Upper lobe of left lung (tissue), 6 donors: ENCODE results near the gene MRTFB. TPM values are rescaled to one million over a fixed set of nuclear protein-coding genes. Genes with fewer than 3 reads are reported as not detected.

Experiments
- ATAC-seq, 2 donors: fragments of 200-7000 bp; cut with Tn5 transposase; one replicate each; pipeline ENCODE4 v1.9.1; 2022; ENCODE audit warnings: mild to moderate bottlenecking in 2 of 2, moderate library complexity in 2 of 2; ENCODE audit not compliant: low FRiP score in 2 of 2
- DNase-seq, 2 donors: peaks; one replicate each; pipeline ENCODE4 v3.0.0-alpha.2; 2019 to 2020
- H3K27ac ChIP-seq, 4 donors: fragments of 200-600 bp; sonication (generic); one replicate each; pipeline ENCODE4 v1.5.1; 2016 to 2019
- H3K27me3 ChIP-seq, 4 donors: fragments of 200-600 bp; sonication (generic); one replicate each; pipeline ENCODE4 v1.5.1; 2017 to 2019
- H3K36me3 ChIP-seq, 4 donors: fragments of 200-600 bp; sonication (generic); one replicate each; pipeline ENCODE4 v1.5.1; 2016 to 2019
- H3K4me1 ChIP-seq, 4 donors: fragments of 200-600 bp; sonication (generic); one replicate each; pipeline ENCODE4 v1.5.1; 2018 to 2019
- H3K4me3 ChIP-seq, 4 donors: fragments of 200-600 bp; sonication (generic); one replicate each; pipeline ENCODE4 v1.5.1; 2017 to 2019; ENCODE audit warnings: mild to moderate bottlenecking in 2 of 4, moderate library complexity in 1 of 4
- H3K9me3 ChIP-seq, 4 donors: fragments of 200-600 bp; sonication (generic); one replicate each; pipeline ENCODE4 v1.5.1; 2018 to 2019
- EP300 ChIP-seq, 4 donors: sonication (generic); formaldehyde crosslinking; IDR thresholded peaks; one replicate each; pipeline ENCODE4 v1.5.1; 2017; ENCODE audit warnings: antibody characterized with exemption in 4 of 4, control low read depth in 2 of 4
- POLR2A ChIP-seq, 4 donors: fragments of 450-650 bp; IDR thresholded peaks; one replicate each; pipeline ENCODE4 v1.5.1; 2016 to 2017; ENCODE audit warnings: antibody characterized with exemption in 4 of 4, mild to moderate bottlenecking in 2 of 4
- POLR2AphosphoS5 ChIP-seq, 2 donors: sonication (generic); formaldehyde crosslinking; IDR thresholded peaks; one replicate each; pipeline ENCODE4 v1.5.1; 2017; ENCODE audit warnings: antibody characterized with exemption in 2 of 2
- WGBS, 2 donors: methylation state at CpG; one replicate each; pipeline ENCODE4 v1.1.5; 2017 to 2018; 5-methylcytosine and 5-hydroxymethylcytosine counted together
- total RNA-seq, 6 donors: library from RNA; depleted of rRNA in 4 of 6; stranded (reverse); fragments of >200 nt in 4 of 6; gene quantifications; one replicate each; pipeline versions ENCODE4 v1.1.0 to v1.2.1, GENCODE V29; 2016 to 2021
- TF ChIP-seq, protein P1 (sequence below), 6 experiments: fragments of 450-650 bp in 4 of 6; fragments of 200-600 bp in 2 of 6; sonication (generic) in 2 of 6; IDR thresholded peaks; one replicate each; pipeline ENCODE4 v1.5.1; 2016 to 2019; ENCODE audit warnings: antibody characterized with exemption in 6 of 6
- donor health status: DM: no; HTN: no; CAD: no; lungs with moderate emphysema.
- donor health status: DM: no; HTN: yes; CAD: no; lungs with severe emphysema.

MRTFB gene
- total RNA-seq, 6 donors from 2014 or later: 46.9 to 100 (median 66.7) TPM

DNA sequence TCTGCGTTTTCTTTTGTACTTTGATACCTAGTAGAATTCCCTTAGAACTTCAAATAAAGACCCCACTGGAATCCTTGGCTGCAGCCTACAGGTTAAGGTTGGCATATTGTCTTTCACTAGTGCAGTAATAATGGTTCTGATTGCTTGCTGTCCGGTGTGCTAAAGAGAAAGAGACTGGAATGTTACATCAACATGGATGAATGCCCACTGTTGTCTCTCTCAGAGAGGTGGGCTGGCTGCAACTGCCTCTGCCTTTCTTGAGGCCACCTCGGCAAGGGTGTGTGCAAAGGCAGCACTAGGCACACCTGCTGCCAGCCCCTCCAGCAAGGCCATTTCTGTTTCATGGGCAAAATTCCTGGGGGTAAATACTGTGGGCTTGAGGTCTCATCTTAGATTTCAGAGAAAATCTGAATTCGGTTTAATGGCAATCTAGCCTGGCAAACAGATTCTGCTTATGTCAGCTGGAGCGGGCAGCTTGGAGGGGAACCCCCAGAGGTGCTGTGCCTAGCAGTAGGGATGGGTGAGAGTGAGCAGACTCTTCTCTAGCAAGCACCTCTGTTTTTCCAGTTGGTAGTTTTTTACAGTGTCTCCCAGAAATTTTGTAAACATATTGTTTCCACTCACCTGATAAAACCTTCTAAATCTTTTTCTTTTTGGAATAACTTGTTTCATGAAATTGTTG lies 54.0 kb downstream of the MRTFB start:
- no peak for TF ChIP-seq EP300 (IDR thresholded peaks at IDR 0.05)
- TF ChIP-seq, protein P1, sequence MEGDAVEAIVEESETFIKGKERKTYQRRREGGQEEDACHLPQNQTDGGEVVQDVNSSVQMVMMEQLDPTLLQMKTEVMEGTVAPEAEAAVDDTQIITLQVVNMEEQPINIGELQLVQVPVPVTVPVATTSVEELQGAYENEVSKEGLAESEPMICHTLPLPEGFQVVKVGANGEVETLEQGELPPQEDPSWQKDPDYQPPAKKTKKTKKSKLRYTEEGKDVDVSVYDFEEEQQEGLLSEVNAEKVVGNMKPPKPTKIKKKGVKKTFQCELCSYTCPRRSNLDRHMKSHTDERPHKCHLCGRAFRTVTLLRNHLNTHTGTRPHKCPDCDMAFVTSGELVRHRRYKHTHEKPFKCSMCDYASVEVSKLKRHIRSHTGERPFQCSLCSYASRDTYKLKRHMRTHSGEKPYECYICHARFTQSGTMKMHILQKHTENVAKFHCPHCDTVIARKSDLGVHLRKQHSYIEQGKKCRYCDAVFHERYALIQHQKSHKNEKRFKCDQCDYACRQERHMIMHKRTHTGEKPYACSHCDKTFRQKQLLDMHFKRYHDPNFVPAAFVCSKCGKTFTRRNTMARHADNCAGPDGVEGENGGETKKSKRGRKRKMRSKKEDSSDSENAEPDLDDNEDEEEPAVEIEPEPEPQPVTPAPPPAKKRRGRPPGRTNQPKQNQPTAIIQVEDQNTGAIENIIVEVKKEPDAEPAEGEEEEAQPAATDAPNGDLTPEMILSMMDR (IDR thresholded peaks at IDR 0.05): no peak
- no peak for ATAC-seq
- 78 to 85% methylated on average over 5 of the region's 5 CpGs for WGBS, 2 donors

DNA sequence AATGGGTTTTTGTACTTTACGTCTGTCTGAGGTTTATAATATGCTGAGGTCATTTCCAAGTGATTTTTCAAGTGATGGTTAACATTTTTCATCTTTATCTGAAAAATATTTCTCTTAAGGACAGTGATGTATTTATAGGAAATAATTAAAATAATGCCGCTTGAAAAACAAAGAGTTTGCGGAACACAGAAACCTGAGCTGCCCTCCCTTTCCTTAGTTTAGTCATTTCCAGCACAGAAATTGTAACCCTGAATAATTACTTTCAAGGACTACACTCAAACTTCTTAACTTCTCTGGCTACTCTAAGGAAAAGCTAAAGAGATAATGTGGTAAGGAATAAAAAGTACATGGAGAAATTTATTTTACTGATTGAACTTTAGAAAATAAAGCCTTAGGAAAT lies 54.6 kb downstream of the MRTFB start:
- ATAC-seq (no peak), DNase-seq (no peak)
- no peak overlapping the region for H3K27ac ChIP-seq
- H3K27me3 ChIP-seq: no peaks in the 10 kb centered on the region
- peaks cover 0 to 24% (median 9%) of the 10 kb centered on the region in 4 donors for H3K4me1 ChIP-seq
- no peaks in the 10 kb centered on the region for H3K36me3 ChIP-seq
- WGBS, 2 donors: 60 to 70% methylated on average over 3 of the region's 3 CpGs
- no peak overlapping the region for H3K4me3 ChIP-seq
- TF ChIP-seq, protein P1 (IDR thresholded peaks at IDR 0.05): no peak
- no peak for TF ChIP-seq POLR2AphosphoS5 (IDR thresholded peaks at IDR 0.05)
- TF ChIP-seq EP300 (IDR thresholded peaks at IDR 0.05): no peak
- TF ChIP-seq POLR2A (IDR thresholded peaks at IDR 0.05): no peak
- no peaks in the 10 kb centered on the region for H3K9me3 ChIP-seq

More for the DNA sequence above, 54.0 kb downstream of the MRTFB start:
- Histone ChIP-seq H3K27me3 (no peaks in the 10 kb centered on the region), H3K27ac (no peak overlapping the region), H3K4me3 (no peak overlapping the region), H3K9me3 (no peaks in the 10 kb centered on the region), H3K36me3 (no peaks in the 10 kb centered on the region), H3K4me1 (peaks cover 0 to 28% (median 9%) of the 10 kb centered on the region in 4 donors)
- DNase-seq: no peak

GRCh38 chr16:14128097-14128496 lies 57.0 kb downstream of the MRTFB start:
- no peaks in the 10 kb centered on the region for H3K9me3 ChIP-seq
- H3K4me1 ChIP-seq: peaks cover 0 to 18% (median 13%) of the 10 kb centered on the region in 4 donors
- H3K4me3 ChIP-seq: no peak overlapping the region
- 87 to 91% methylated on average over 5 of the region's 5 CpGs for WGBS, 2 donors
- no peaks in the 10 kb centered on the region for H3K27me3 ChIP-seq
- H3K36me3 ChIP-seq: no peaks in the 10 kb centered on the region
- H3K27ac ChIP-seq: no peak overlapping the region
- no peak for TF ChIP-seq POLR2AphosphoS5 (IDR thresholded peaks at IDR 0.05)
- TF ChIP-seq, protein P1 (IDR thresholded peaks at IDR 0.05): no peak
- TF ChIP-seq POLR2A (IDR thresholded peaks at IDR 0.05): no peak
- no peak for TF ChIP-seq EP300 (IDR thresholded peaks at IDR 0.05)
- DNase-seq (no peak), ATAC-seq (no peak)

DNA sequence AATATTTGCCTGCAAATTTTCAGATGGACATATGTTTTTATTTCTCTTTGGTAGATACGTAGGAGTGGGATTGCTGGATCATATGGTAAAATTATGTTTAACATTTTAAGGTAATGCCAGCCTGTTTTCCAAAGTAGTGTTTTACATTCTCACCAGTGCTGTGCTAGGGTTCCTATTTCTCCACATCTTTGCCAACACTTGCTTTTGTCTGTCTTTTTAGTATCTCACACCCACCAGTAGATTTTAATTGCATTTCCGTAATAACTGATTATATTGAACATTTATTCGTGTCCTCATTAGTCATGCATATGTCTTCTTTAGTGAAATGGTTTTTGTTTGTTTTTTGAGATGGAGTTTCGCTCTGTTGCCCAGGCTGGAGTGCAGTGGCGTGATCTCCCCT lies 58.4 kb downstream of the MRTFB start:
- Histone ChIP-seq H3K36me3 (no peaks in the 10 kb centered on the region), H3K9me3 (no peaks in the 10 kb centered on the region), H3K27me3 (no peaks in the 10 kb centered on the region), H3K4me3 (no peak overlapping the region), H3K27ac (no peak overlapping the region), H3K4me1 (peaks cover 6 to 22% (median 18%) of the 10 kb centered on the region in 4 donors)
- ATAC-seq: no peak
- WGBS, 2 donors: 96 to 98% methylated on average over 5 of the region's 5 CpGs
- TF ChIP-seq EP300 (IDR thresholded peaks at IDR 0.05): no peak
- no peak for TF ChIP-seq POLR2AphosphoS5 (IDR thresholded peaks at IDR 0.05)
- TF ChIP-seq, protein P1 (IDR thresholded peaks at IDR 0.05): no peak
- no peak for TF ChIP-seq POLR2A (IDR thresholded peaks at IDR 0.05)
- DNase-seq: no peak
